ENCODE measurements around the gene LARGE2. TPM values are rescaled to one million over a fixed set of nuclear protein-coding genes. Genes with fewer than 3 reads are reported as not detected.

The LARGE2 gene
- total and polyA plus RNA-seq, 2 experiments from 2014 or later: 89.8 to 107 TPM

DNA sequence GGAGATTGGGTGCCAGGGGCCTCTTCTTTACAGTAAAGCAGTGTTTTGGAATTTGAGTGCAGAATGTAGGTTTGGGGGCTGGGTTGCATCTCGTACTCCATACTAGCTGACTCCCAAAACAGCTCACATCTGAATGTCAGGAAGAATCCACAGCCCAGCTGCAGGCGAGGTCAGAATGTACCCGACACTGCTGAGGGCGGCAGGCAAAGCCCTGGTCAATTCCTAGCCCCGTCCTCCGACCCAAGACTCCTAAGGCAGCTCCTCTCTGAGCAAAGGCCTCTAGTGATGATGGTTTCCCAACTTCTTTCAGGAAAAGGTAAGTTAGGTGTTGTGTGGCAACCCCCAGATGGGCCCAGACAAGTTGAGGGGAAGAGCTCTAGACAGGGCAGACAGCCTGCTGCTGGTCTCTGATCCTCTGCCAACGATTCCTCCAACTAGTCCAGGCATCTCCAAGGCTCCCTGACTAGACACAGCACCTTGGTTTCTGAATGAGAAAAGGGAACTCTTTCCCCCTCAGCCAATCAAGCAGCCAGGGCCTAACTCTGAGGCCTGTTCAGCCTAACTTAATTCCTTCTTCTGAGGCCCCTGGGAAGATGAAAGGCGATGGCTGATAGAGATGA, 8.6 kb downstream of the LARGE2 start:
- Mint-ChIP-seq H3K9me3 (no peaks in the 10 kb centered on the region), H3K27me3 (ENCODE audit: insufficient read depth, low read depth, poor library complexity) (peaks cover 10% of the 10 kb centered on the region), H3K36me3 (ENCODE audit: low read depth) (peaks cover 44% of the 10 kb centered on the region), H3K4me1 (peaks cover 17% of the 10 kb centered on the region), H3K27ac (peak overlapping the region; percentile 60; the same call in 1 of the 2 replicates), H3K4me3 (no peak overlapping the region)
- Histone ChIP-seq H3K36me3 (ENCODE audit: insufficient read depth) (peaks cover 11% of the 10 kb centered on the region; the same call in 1 of the 2 replicates), H3K4me3 (no peak overlapping the region), H3K9me2 (ENCODE audit: insufficient read depth) (no peaks in the 10 kb centered on the region), H3K27ac (ENCODE audit: low read depth) (peak overlapping the region; percentile 45; the same call in 1 of the 2 replicates), H4K20me1 (replicated peaks; ENCODE audit: insufficient read depth) (peaks cover 4% of the 10 kb centered on the region), H3K27me3 (ENCODE audit: insufficient read depth) (no peaks in the 10 kb centered on the region), H3K4me1 (ENCODE audit: insufficient read depth) (no peaks in the 10 kb centered on the region), H3K4me2 (no peak overlapping the region), H3K79me2 (replicated peaks; ENCODE audit: insufficient read depth) (no peaks in the 10 kb centered on the region), H2AFZ (no peak overlapping the region), H3F3A (replicated peaks; ENCODE audit: low read depth) (0 out of 2 replicates have a peak, but pooled peaks cover 6% of the 10 kb centered on the region)
- DNase-seq (ENCODE audit: low spot score) (no peak), ATAC-seq (no peak)
- no peak for TF ChIP-seq JUNB (IDR thresholded peaks at IDR 0.05; ENCODE audit: unreplicated experiment)
- no peak for TF ChIP-seq ZNF114 (CRISPR knock-in tag; IDR thresholded peaks at IDR 0.05)
- no peak for TF ChIP-seq CTCF (conservative IDR thresholded peaks at IDR 0.05; ENCODE audit: low read depth in 2 of 2)
- TF ChIP-seq, protein P1, sequence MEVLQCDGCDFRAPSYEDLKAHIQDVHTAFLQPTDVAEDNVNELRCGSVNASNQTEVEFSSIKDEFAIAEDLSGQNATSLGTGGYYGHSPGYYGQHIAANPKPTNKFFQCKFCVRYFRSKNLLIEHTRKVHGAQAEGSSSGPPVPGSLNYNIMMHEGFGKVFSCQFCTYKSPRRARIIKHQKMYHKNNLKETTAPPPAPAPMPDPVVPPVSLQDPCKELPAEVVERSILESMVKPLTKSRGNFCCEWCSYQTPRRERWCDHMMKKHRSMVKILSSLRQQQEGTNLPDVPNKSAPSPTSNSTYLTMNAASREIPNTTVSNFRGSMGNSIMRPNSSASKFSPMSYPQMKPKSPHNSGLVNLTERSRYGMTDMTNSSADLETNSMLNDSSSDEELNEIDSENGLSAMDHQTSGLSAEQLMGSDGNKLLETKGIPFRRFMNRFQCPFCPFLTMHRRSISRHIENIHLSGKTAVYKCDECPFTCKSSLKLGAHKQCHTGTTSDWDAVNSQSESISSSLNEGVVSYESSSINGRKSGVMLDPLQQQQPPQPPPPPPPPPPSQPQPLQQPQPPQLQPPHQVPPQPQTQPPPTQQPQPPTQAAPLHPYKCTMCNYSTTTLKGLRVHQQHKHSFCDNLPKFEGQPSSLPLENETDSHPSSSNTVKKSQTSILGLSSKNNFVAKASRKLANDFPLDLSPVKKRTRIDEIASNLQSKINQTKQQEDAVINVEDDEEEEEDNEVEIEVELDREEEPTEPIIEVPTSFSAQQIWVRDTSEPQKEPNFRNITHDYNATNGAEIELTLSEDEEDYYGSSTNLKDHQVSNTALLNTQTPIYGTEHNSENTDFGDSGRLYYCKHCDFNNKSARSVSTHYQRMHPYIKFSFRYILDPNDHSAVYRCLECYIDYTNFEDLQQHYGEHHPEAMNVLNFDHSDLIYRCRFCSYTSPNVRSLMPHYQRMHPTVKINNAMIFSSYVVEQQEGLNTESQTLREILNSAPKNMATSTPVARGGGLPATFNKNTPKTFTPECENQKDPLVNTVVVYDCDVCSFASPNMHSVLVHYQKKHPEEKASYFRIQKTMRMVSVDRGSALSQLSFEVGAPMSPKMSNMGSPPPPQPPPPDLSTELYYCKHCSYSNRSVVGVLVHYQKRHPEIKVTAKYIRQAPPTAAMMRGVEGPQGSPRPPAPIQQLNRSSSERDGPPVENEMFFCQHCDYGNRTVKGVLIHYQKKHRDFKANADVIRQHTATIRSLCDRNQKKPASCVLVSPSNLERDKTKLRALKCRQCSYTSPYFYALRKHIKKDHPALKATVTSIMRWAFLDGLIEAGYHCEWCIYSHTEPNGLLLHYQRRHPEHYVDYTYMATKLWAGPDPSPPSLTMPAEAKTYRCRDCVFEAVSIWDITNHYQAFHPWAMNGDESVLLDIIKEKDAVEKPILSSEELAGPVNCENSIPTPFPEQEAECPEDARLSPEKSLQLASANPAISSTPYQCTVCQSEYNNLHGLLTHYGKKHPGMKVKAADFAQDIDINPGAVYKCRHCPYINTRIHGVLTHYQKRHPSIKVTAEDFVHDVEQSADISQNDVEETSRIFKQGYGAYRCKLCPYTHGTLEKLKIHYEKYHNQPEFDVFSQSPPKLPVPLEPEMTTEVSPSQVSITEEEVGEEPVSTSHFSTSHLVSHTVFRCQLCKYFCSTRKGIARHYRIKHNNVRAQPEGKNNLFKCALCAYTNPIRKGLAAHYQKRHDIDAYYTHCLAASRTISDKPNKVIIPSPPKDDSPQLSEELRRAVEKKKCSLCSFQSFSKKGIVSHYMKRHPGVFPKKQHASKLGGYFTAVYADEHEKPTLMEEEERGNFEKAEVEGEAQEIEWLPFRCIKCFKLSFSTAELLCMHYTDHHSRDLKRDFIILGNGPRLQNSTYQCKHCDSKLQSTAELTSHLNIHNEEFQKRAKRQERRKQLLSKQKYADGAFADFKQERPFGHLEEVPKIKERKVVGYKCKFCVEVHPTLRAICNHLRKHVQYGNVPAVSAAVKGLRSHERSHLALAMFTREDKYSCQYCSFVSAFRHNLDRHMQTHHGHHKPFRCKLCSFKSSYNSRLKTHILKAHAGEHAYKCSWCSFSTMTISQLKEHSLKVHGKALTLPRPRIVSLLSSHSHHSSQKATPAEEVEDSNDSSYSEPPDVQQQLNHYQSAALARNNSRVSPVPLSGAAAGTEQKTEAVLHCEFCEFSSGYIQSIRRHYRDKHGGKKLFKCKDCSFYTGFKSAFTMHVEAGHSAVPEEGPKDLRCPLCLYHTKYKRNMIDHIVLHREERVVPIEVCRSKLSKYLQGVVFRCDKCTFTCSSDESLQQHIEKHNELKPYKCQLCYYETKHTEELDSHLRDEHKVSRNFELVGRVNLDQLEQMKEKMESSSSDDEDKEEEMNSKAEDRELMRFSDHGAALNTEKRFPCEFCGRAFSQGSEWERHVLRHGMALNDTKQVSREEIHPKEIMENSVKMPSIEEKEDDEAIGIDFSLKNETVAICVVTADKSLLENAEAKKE (CRISPR knock-in tag; IDR thresholded peaks at IDR 0.05): no peak
- TF ChIP-seq, protein P2, sequence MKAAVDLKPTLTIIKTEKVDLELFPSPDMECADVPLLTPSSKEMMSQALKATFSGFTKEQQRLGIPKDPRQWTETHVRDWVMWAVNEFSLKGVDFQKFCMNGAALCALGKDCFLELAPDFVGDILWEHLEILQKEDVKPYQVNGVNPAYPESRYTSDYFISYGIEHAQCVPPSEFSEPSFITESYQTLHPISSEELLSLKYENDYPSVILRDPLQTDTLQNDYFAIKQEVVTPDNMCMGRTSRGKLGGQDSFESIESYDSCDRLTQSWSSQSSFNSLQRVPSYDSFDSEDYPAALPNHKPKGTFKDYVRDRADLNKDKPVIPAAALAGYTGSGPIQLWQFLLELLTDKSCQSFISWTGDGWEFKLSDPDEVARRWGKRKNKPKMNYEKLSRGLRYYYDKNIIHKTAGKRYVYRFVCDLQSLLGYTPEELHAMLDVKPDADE (IDR thresholded peaks at IDR 0.05): no peak
- no peak for TF ChIP-seq EZH2phosphoT487 (IDR thresholded peaks at IDR 0.05; ENCODE audit: unreplicated experiment)
- no peak for TF ChIP-seq POLR2AphosphoS5 (IDR thresholded peaks at IDR 0.05; ENCODE audit: low read depth)
- no peak for TF ChIP-seq EZH2 (IDR thresholded peaks at IDR 0.05; ENCODE audit: low read depth, unreplicated experiment)
- no peak for TF ChIP-seq NANOG (IDR thresholded peaks at IDR 0.05; ENCODE audit: borderline replicate concordance)
- no peak for TF ChIP-seq ZNF331 (CRISPR knock-in tag; IDR thresholded peaks at IDR 0.05; ENCODE audit: low read depth)
- TF ChIP-seq STAT1 (IDR thresholded peaks at IDR 0.05; ENCODE audit: unreplicated experiment): no peak
- TF ChIP-seq, protein P3, sequence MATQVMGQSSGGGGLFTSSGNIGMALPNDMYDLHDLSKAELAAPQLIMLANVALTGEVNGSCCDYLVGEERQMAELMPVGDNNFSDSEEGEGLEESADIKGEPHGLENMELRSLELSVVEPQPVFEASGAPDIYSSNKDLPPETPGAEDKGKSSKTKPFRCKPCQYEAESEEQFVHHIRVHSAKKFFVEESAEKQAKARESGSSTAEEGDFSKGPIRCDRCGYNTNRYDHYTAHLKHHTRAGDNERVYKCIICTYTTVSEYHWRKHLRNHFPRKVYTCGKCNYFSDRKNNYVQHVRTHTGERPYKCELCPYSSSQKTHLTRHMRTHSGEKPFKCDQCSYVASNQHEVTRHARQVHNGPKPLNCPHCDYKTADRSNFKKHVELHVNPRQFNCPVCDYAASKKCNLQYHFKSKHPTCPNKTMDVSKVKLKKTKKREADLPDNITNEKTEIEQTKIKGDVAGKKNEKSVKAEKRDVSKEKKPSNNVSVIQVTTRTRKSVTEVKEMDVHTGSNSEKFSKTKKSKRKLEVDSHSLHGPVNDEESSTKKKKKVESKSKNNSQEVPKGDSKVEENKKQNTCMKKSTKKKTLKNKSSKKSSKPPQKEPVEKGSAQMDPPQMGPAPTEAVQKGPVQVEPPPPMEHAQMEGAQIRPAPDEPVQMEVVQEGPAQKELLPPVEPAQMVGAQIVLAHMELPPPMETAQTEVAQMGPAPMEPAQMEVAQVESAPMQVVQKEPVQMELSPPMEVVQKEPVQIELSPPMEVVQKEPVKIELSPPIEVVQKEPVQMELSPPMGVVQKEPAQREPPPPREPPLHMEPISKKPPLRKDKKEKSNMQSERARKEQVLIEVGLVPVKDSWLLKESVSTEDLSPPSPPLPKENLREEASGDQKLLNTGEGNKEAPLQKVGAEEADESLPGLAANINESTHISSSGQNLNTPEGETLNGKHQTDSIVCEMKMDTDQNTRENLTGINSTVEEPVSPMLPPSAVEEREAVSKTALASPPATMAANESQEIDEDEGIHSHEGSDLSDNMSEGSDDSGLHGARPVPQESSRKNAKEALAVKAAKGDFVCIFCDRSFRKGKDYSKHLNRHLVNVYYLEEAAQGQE (IDR thresholded peaks at IDR 0.05; ENCODE audit: unreplicated experiment): no peak
- no peak for TF ChIP-seq CREB1 (CRISPR knock-in tag; IDR thresholded peaks at IDR 0.05; ENCODE audit: low read depth)
